ENCODE data around the gene FADS1. TPM values are rescaled to one million over a fixed set of nuclear protein-coding genes. Genes with fewer than 3 reads are reported as not detected.

FADS1 gene
- total and polyA plus RNA-seq, 5 donors from 2014 or later: 0.35 to 9.1 (median 3.1) TPM; not detected in 2

DNA sequence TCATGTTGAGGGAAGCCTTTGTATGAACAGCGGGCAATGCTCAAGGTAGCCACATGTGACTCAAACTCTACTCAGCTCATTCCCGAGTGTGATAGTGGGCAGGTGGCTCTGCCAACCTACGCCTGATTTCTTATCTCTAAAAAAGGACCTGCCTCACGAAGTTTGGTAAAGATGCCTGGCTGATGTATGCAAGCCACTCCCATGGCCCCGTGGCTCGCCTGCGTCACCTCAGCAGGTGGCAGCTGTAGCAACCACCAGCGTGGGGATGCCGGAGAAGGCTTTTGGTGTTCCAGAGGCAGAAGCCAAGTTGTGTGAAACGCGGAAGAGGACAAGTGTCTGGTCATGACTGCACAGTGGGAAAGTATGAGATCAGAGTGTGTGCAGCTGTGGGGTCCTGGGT is 16.7 kb upstream of the FADS1 start:
- Histone ChIP-seq H3K27ac (ENCODE audit: insufficient read depth, low read length, poor library complexity, severe bottlenecking) (no peak overlapping the region), H3K9me3 (ENCODE audit: control insufficient read depth in 2 of 2, low read length in 2 of 2) (no peaks in the 10 kb centered on the region), H3K4me3 (ENCODE audit: low read depth, low read length) (no peak overlapping the region), H3K36me3 (ENCODE audit: control insufficient read depth, insufficient read depth, low read length) (no peaks in the 10 kb centered on the region), H3K4me1 (ENCODE audit: control insufficient read depth, insufficient read depth, low read length, poor library complexity, severe bottlenecking) (peaks cover 23% of the 10 kb centered on the region), H3K27me3 (ENCODE audit: control insufficient read depth, insufficient read depth, low read length) (peaks cover 4% of the 10 kb centered on the region)
- H3K4me3 Mint-ChIP-seq: peak overlapping the region in 1 of 4 donors; percentile 50
- DNase-seq (no peak), ATAC-seq (ENCODE audit: low read depth in 2 of 2) (no peak)
- H3K27ac Mint-ChIP-seq: peak overlapping the region in 1 of 3 donors; percentile 71
- no peaks in the 10 kb centered on the region for H3K36me3 Mint-ChIP-seq
- H3K4me1 Mint-ChIP-seq: peaks cover 2 to 26% (median 4%) of the 10 kb centered on the region in 4 donors
- no peaks in the 10 kb centered on the region for H3K9me3 Mint-ChIP-seq
- peaks cover 38% of the 10 kb centered on the region for H3K27me3 Mint-ChIP-seq

- Histone ChIP-seq H3K27me3 (ENCODE audit: control insufficient read depth, insufficient read depth, low read length) (peaks cover 4% of the 10 kb centered on the region), H3K4me3 (ENCODE audit: low read depth, low read length) (no peak overlapping the region), H3K27ac (ENCODE audit: insufficient read depth, low read length, poor library complexity, severe bottlenecking) (no peak overlapping the region), H3K9me3 (ENCODE audit: control insufficient read depth in 2 of 2, low read length in 2 of 2) (no peaks in the 10 kb centered on the region), H3K4me1 (ENCODE audit: control insufficient read depth, insufficient read depth, low read length, poor library complexity, severe bottlenecking) (peaks cover 30% of the 10 kb centered on the region), H3K36me3 (ENCODE audit: control insufficient read depth, insufficient read depth, low read length) (no peaks in the 10 kb centered on the region)
- Mint-ChIP-seq H3K9me3 (no peaks in the 10 kb centered on the region), H3K4me1 (peaks cover 4 to 30% (median 5%) of the 10 kb centered on the region in 4 donors), H3K4me3 (peak overlapping the region in 1 of 4 donors; percentile 50), H3K27ac (no peak overlapping the region), H3K27me3 (peaks cover 40% of the 10 kb centered on the region), H3K36me3 (no peaks in the 10 kb centered on the region)
- no peak for DNase-seq
- ATAC-seq (ENCODE audit: low read depth in 2 of 2): no peak
Observed at GRCh38 chr11:61832754-61833153, 16.0 kb upstream of the FADS1 start.

- Mint-ChIP-seq H3K27ac (no peak overlapping the region), H3K27me3 (peaks cover 45% of the 10 kb centered on the region), H3K9me3 (no peaks in the 10 kb centered on the region), H3K36me3 (no peaks in the 10 kb centered on the region), H3K4me1 (peaks cover 4 to 32% (median 5%) of the 10 kb centered on the region in 4 donors), H3K4me3 (peak overlapping the region in 1 of 4 donors; percentile 58)
- Histone ChIP-seq H3K4me1 (ENCODE audit: control insufficient read depth, insufficient read depth, low read length, poor library complexity, severe bottlenecking) (peaks cover 33% of the 10 kb centered on the region), H3K27ac (ENCODE audit: insufficient read depth, low read length, poor library complexity, severe bottlenecking) (no peak overlapping the region), H3K27me3 (ENCODE audit: control insufficient read depth, insufficient read depth, low read length) (peaks cover 4% of the 10 kb centered on the region), H3K4me3 (ENCODE audit: low read depth, low read length) (no peak overlapping the region), H3K9me3 (ENCODE audit: control insufficient read depth in 2 of 2, low read length in 2 of 2) (no peaks in the 10 kb centered on the region), H3K36me3 (ENCODE audit: control insufficient read depth, insufficient read depth, low read length) (no peaks in the 10 kb centered on the region)
- DNase-seq: no peak
- ATAC-seq (ENCODE audit: low read depth in 2 of 2): no peak
Observed at GRCh38 chr11:61832207-61832606, 15.4 kb upstream of the FADS1 start.

DNA sequence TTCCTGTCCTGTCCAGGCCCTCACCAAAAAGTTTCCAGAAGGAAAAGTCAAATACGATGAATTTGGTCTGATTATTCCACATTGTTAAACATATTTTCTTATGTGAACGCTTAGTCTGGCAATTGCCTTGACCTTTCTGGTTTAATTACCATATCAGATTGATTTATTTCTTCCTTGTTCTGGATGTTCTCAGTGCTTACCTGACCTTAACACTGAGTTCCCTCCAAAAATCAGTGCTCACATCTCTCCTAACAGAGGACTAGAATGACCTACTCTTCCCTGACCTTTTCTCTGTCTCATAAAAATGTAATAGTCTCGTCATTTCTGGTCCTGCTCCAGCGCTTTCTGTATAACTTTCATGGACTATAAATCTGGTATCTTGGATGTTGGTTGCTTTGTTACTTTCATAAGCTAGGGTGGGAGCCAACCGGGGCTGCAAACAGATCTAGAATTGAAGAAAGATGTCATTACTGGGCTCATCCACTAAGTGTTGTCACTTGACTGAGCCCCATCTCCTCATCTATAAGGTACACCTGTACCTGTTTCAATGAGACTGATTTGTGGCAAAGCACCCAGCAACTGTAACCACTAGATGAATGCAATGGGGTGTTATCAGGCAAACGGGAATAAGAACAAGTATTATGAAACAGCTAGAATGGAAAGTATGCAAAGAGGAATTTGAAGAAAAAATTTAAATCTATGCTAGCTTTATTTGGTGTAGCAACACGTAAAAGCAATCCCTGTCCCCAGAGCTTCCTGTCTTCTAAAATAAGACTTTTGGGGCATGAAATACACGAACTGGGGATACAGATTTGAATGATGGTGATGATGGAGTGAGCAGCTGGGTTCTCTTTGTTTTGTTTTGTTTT is 13.7 kb upstream of the FADS1 start:
- Histone ChIP-seq H3K27ac (ENCODE audit: insufficient read depth, low read length, poor library complexity, severe bottlenecking) (no peak overlapping the region), H3K27me3 (ENCODE audit: control insufficient read depth, insufficient read depth, low read length) (peaks cover 4% of the 10 kb centered on the region), H3K4me3 (ENCODE audit: low read depth, low read length) (no peak overlapping the region), H3K4me1 (ENCODE audit: control insufficient read depth, insufficient read depth, low read length, poor library complexity, severe bottlenecking) (peaks cover 33% of the 10 kb centered on the region), H3K36me3 (ENCODE audit: control insufficient read depth, insufficient read depth, low read length) (no peaks in the 10 kb centered on the region), H3K9me3 (ENCODE audit: control insufficient read depth in 2 of 2, low read length in 2 of 2) (no peaks in the 10 kb centered on the region)
- peak overlapping the region in 1 of 4 donors; percentile 62 for H3K4me3 Mint-ChIP-seq
- ATAC-seq (ENCODE audit: low read depth in 2 of 2): no peak
- peaks cover 4 to 35% (median 5%) of the 10 kb centered on the region in 4 donors for H3K4me1 Mint-ChIP-seq
- H3K36me3 Mint-ChIP-seq: no peaks in the 10 kb centered on the region
- H3K9me3 Mint-ChIP-seq: no peaks in the 10 kb centered on the region
- peaks cover 58% of the 10 kb centered on the region for H3K27me3 Mint-ChIP-seq
- DNase-seq: no peak
- no peak overlapping the region for H3K27ac Mint-ChIP-seq

DNA sequence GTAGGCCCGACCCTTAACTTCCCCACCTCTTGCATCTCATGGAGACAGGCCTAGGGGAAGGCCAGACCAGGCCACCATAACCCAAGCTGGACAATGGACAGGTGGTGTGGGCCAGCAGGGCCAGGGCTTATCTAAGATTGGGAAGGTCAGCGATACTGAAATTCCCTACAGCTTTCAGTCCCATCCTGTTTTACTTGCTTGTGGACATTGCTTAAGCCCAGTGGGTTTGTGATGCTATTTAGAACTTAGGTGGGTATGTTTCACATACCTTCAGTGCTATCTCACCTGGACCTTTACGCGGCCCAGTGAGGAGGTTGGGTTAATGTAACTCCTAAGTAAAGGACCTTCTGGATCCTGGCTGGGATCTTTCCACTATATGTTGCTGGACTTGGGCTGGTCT is 13.0 kb upstream of the FADS1 start:
- H3K27me3 Mint-ChIP-seq: peaks cover 64% of the 10 kb centered on the region
- H3K4me3 Mint-ChIP-seq: peak overlapping the region in 1 of 4 donors; percentile 62
- H3K9me3 Mint-ChIP-seq: no peaks in the 10 kb centered on the region
- ATAC-seq (ENCODE audit: low read depth in 2 of 2) (no peak), DNase-seq (no peak)
- no peaks in the 10 kb centered on the region for H3K9me3 ChIP-seq (ENCODE audit: control insufficient read depth in 2 of 2, low read length in 2 of 2)
- H3K4me1 ChIP-seq (ENCODE audit: control insufficient read depth, insufficient read depth, low read length, poor library complexity, severe bottlenecking): peaks cover 30% of the 10 kb centered on the region
- peaks cover 4 to 31% (median 5%) of the 10 kb centered on the region in 4 donors for H3K4me1 Mint-ChIP-seq
- peaks cover 4% of the 10 kb centered on the region for H3K27me3 ChIP-seq (ENCODE audit: control insufficient read depth, insufficient read depth, low read length)
- no peaks in the 10 kb centered on the region for H3K36me3 Mint-ChIP-seq
- H3K27ac Mint-ChIP-seq: no peak overlapping the region
- H3K27ac ChIP-seq (ENCODE audit: insufficient read depth, low read length, poor library complexity, severe bottlenecking): no peak overlapping the region
- no peaks in the 10 kb centered on the region for H3K36me3 ChIP-seq (ENCODE audit: control insufficient read depth, insufficient read depth, low read length)
- H3K4me3 ChIP-seq (ENCODE audit: low read depth, low read length): no peak overlapping the region

DNA sequence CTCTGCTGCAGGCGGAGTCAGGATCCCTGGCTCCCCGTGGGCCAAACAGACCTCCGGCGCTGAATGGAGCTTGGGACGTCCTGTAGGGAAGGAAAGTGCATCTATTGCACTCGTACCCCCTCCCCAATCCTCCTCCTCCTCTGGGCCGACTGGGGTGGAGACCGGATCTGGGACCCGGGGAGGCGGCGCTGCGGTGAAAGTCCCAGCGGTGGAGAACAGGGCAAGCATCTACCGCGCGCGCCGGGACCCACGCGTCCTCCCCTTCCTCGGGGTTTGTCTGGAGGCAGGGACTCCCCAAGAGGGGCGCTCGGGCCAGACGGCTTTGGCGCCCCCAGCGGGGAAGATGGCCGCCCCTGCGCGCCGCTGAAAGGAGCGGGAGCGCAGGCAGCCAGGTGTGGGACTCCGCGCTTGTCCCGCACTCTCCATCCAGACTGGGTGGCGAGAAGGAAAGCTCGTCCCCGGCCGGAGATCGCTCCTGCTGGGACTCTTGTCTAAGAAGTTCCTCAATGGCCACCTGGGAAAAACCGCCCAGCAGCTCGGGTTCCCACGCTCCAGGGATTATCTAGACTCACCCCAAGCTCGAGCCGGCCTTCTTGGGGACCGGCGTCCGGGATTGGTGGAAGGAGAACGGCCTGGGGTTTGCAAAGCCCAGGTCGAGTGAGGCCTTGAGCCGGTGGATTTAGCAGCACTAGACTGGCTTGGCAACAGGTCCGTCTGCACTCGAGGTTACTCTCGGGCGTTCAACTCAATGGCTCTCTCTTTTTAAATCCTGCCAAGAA is 12.0 kb upstream of the FADS1 start:
- Histone ChIP-seq H3K4me1 (ENCODE audit: control insufficient read depth, insufficient read depth, low read length, poor library complexity, severe bottlenecking) (peaks cover 21% of the 10 kb centered on the region), H3K9me3 (ENCODE audit: control insufficient read depth in 2 of 2, low read length in 2 of 2) (no peaks in the 10 kb centered on the region), H3K27ac (ENCODE audit: insufficient read depth, low read length, poor library complexity, severe bottlenecking) (no peak overlapping the region), H3K4me3 (ENCODE audit: low read depth, low read length) (no peak overlapping the region), H3K36me3 (ENCODE audit: control insufficient read depth, insufficient read depth, low read length) (no peaks in the 10 kb centered on the region), H3K27me3 (ENCODE audit: control insufficient read depth, insufficient read depth, low read length) (peaks cover 4% of the 10 kb centered on the region)
- DNase-seq (peak in 1 of 3 donors; percentile 33), ATAC-seq (ENCODE audit: low read depth in 2 of 2) (no peak)
- peak overlapping the region in 3 of 4 donors; percentile 62 to 77 (median 74) for H3K4me3 Mint-ChIP-seq
- peaks cover 3 to 22% (median 5%) of the 10 kb centered on the region in 4 donors for H3K4me1 Mint-ChIP-seq
- peak overlapping the region in 1 of 3 donors; percentile 62 for H3K27ac Mint-ChIP-seq
- H3K36me3 Mint-ChIP-seq: no peaks in the 10 kb centered on the region
- H3K9me3 Mint-ChIP-seq: peaks cover 0 to 1% (median 0%) of the 10 kb centered on the region in 7 donors
- peaks cover 71% of the 10 kb centered on the region for H3K27me3 Mint-ChIP-seq

DNA sequence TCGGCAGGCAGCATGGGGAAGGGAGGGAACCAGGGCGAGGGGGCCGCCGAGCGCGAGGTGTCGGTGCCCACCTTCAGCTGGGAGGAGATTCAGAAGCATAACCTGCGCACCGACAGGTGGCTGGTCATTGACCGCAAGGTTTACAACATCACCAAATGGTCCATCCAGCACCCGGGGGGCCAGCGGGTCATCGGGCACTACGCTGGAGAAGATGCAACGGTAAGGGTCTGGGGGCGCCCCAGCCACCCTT is 11.5 kb upstream of the FADS1 start:
- ATAC-seq (ENCODE audit: low read depth in 2 of 2): no peak
- peaks cover 4% of the 10 kb centered on the region for H3K27me3 ChIP-seq (ENCODE audit: control insufficient read depth, insufficient read depth, low read length)
- Mint-ChIP-seq H3K4me1 (peaks cover 0 to 18% (median 3%) of the 10 kb centered on the region in 4 donors), H3K36me3 (no peaks in the 10 kb centered on the region), H3K4me3 (peak overlapping the region in 3 of 4 donors; percentile 62 to 77 (median 74)), H3K27me3 (peaks cover 73% of the 10 kb centered on the region), H3K27ac (no peak overlapping the region), H3K9me3 (peaks cover 0 to 1% (median 0%) of the 10 kb centered on the region in 7 donors)
- no peak overlapping the region for H3K27ac ChIP-seq (ENCODE audit: insufficient read depth, low read length, poor library complexity, severe bottlenecking)
- no peaks in the 10 kb centered on the region for H3K9me3 ChIP-seq (ENCODE audit: control insufficient read depth in 2 of 2, low read length in 2 of 2)
- H3K36me3 ChIP-seq (ENCODE audit: control insufficient read depth, insufficient read depth, low read length): no peaks in the 10 kb centered on the region
- H3K4me1 ChIP-seq (ENCODE audit: control insufficient read depth, insufficient read depth, low read length, poor library complexity, severe bottlenecking): peaks cover 21% of the 10 kb centered on the region
- DNase-seq: no peak
- no peak overlapping the region for H3K4me3 ChIP-seq (ENCODE audit: low read depth, low read length)
